AG09319 (cell line): ENCODE measurements around the gene STK32B.

Experiments
- DNase-seq: peaks from one replicate; pipeline ENCODE4 v3.0.0-alpha.2; 2010; ENCODE audit warnings: low read depth; ENCODE audit errors: extremely low read depth
- TF ChIP-seq, protein P1 (sequence below): IDR thresholded peaks from 2 replicates; pipeline ENCODE4 v1.5.1; 2011; ENCODE audit warnings: low read depth, mild to moderate bottlenecking, inconsistent platforms, low read length, moderate library complexity

STK32B gene

DNA sequence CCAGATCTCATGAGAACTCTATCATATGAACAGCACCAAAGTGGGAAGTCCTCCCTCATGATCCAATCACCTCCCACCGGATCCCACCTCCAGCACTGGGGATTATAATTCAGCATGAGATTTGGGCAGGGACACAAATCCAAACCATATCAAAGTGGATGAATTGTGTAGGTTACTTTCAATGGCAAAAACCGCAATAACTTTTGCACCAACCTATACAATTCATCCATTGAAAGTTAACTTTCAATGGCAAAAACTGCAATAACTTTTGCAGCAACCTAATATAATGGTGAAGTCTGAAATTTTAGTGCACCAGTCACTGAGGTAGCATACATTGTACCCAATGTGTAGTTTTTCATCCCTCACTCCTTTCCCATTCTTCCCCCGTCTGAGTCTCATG, 16.6 kb downstream of the STK32B start:
- DNase-seq: no peak
- TF ChIP-seq, protein P1, sequence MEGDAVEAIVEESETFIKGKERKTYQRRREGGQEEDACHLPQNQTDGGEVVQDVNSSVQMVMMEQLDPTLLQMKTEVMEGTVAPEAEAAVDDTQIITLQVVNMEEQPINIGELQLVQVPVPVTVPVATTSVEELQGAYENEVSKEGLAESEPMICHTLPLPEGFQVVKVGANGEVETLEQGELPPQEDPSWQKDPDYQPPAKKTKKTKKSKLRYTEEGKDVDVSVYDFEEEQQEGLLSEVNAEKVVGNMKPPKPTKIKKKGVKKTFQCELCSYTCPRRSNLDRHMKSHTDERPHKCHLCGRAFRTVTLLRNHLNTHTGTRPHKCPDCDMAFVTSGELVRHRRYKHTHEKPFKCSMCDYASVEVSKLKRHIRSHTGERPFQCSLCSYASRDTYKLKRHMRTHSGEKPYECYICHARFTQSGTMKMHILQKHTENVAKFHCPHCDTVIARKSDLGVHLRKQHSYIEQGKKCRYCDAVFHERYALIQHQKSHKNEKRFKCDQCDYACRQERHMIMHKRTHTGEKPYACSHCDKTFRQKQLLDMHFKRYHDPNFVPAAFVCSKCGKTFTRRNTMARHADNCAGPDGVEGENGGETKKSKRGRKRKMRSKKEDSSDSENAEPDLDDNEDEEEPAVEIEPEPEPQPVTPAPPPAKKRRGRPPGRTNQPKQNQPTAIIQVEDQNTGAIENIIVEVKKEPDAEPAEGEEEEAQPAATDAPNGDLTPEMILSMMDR: no peak

DNA sequence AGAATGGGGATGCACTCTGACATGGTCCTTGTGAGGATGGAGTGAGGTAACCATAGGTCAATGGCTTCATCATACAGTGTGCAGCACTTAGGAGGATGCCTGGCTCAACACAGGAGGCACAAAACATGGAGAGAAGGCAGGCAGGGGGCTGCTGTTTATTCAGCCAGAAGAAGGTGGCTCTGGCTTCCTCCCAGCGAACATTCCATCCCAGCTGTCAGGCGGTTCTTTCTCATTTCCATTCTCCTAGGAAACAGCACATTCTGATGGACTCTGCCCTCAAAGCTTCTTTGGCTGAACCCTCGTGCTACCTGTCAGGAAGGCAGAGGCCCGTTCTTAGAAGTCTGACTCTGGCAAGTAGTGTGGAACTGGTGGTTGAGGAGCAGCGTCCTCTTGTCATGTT, 18.6 kb downstream of the STK32B start:
- no peak for DNase-seq
- TF ChIP-seq, protein P1: no peak

GRCh38 chr4:5072948-5073347, 21.7 kb downstream of the STK32B start:
- TF ChIP-seq, protein P1: no peak
- DNase-seq: no peak

- TF ChIP-seq, protein P1: no peak
- no peak for DNase-seq
Observed at GRCh38 chr4:5078009-5078408, 26.7 kb downstream of the STK32B start.

- TF ChIP-seq, protein P1: no peak
Observed at GRCh38 chr4:5079581-5079980, 28.3 kb downstream of the STK32B start.

DNA sequence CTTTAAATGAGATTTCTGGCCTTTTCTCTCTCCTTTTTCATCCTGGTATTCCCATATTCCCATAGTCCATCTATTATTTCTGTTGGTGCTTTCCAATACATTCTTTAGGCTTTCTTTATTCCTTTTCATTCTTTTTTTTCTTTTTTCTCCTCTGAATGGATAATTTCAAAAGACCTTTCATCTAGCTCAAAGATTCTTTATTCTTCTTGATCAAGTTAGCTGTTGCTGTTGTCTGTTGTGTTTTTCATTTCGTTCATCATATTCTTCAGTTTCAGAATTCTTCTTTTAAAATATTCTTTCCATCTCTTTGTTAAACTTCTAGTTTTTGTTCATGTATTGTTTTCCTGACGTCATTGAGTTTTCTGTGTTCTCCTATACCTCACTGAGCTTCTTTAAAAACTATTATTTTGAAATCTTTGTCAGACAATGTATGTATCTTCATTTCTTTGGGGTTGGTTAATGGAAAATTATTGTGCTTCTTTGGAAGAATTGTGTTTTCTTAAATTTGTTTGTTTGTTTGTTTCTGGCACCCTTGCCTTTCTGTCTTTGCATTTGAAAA, 30.2 kb downstream of the STK32B start:
- TF ChIP-seq, protein P1: no peak
- DNase-seq: no peak

More at GRCh38 chr4:5079581-5079980, 28.3 kb downstream of the STK32B start:
- DNase-seq: no peak

DNA sequence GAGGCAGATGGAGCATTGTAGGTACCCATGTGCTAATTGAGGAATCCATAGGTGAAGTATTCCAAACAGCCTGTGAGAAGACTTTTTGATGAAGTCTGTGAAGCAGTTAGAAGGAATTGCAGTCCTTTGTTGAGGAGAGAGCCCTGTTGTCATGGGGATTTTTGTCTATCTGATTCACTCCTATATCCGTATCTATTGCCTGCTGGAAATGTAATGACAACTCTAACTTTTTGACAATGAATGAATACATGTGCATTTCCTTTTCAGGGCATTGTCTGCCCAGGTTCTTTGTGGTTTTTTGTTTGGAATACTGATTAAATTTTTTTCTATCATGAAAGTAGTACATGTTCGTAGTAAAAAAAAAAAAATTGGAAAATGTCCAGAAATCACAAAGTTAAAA, 31.1 kb downstream of the STK32B start:
- TF ChIP-seq, protein P1: no peak
- DNase-seq: no peak
